ENCODE measurements around the gene RFESD. TPM values are rescaled to one million over a fixed set of nuclear protein-coding genes. Genes with fewer than 3 reads are reported as not detected.

The RFESD gene
- total RNA-seq, 1 donor from 2014 or later = 4.4 TPM

DNA sequence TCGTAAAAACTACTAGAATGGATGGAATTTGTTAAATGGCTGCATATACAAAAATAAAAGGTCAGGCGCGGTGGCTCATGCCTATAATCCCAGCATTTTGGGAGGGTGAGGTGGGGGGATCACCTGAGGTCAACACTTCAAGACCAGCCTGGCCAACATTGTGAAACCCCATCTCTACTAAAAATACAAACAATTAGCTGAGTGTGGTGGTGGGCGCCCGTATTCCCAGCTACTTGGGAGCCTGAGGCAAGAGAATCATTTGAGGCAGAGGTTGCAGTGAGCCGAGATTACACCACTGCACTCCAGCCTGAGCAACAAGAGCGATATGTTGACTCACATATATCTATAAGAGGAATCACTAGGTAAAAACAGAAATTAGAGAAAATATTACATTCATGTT lies 36.0 kb upstream of the RFESD start:
- no peak overlapping the region for H3K9ac ChIP-seq
- H3K27me3 Mint-ChIP-seq (ENCODE audit: insufficient read depth, low read depth) = peaks cover 4% of the 10 kb centered on the region
- H3K9me3 ChIP-seq (ENCODE audit: low read depth) = peaks cover 3% of the 10 kb centered on the region
- no peak overlapping the region for H3K27ac Mint-ChIP-seq
- H3K4me1 Mint-ChIP-seq = peaks cover 5% of the 10 kb centered on the region
- H2AFZ ChIP-seq (replicated peaks) = no peak overlapping the region
- peaks cover 9% of the 10 kb centered on the region for H3K9me3 Mint-ChIP-seq
- H3K27ac ChIP-seq = no peak overlapping the region
- no peaks in the 10 kb centered on the region for H4K20me1 ChIP-seq (ENCODE audit: low read depth)
- H3K4me3 ChIP-seq = no peak overlapping the region
- H3K4me2 ChIP-seq = no peak overlapping the region
- H3K79me2 ChIP-seq (ENCODE audit: low read depth) = no peaks in the 10 kb centered on the region
- H3F3A ChIP-seq (ENCODE audit: low read depth) = no peaks in the 10 kb centered on the region
- H3K36me3 Mint-ChIP-seq = peaks cover 2% of the 10 kb centered on the region
- TF ChIP-seq EZH2 (IDR thresholded peaks at IDR 0.05) = no peak
- no peak for TF ChIP-seq EZH2phosphoT487 (IDR thresholded peaks at IDR 0.05)
- TF ChIP-seq, protein P1, sequence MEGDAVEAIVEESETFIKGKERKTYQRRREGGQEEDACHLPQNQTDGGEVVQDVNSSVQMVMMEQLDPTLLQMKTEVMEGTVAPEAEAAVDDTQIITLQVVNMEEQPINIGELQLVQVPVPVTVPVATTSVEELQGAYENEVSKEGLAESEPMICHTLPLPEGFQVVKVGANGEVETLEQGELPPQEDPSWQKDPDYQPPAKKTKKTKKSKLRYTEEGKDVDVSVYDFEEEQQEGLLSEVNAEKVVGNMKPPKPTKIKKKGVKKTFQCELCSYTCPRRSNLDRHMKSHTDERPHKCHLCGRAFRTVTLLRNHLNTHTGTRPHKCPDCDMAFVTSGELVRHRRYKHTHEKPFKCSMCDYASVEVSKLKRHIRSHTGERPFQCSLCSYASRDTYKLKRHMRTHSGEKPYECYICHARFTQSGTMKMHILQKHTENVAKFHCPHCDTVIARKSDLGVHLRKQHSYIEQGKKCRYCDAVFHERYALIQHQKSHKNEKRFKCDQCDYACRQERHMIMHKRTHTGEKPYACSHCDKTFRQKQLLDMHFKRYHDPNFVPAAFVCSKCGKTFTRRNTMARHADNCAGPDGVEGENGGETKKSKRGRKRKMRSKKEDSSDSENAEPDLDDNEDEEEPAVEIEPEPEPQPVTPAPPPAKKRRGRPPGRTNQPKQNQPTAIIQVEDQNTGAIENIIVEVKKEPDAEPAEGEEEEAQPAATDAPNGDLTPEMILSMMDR (IDR thresholded peaks at IDR 0.05) = no peak
- H3K36me3 ChIP-seq = no peaks in the 10 kb centered on the region
- no peak overlapping the region for H3K4me3 Mint-ChIP-seq
- no peak for DNase-seq (ENCODE audit: low spot score)
- no peaks in the 10 kb centered on the region for H3K4me1 ChIP-seq
- H3K27me3 ChIP-seq = no peaks in the 10 kb centered on the region

DNA sequence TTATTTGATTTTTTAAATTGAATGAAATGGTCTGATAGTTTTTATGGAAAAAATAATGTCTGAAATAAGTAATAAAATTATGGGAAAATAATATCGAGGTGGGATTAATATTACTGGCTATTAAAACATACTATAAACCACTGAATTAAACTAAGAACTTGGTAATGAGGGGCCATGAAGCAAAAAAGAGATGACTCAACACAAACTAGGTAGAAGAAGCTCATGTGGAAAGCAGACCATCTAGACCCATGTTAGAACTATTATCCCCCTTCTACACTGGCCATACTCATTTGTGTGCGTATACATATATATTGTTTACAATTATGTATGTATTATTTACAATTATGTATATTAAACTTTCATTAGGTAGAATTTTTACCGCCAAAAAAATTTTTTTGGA lies 35.2 kb upstream of the RFESD start:
- Mint-ChIP-seq H3K4me1 (peaks cover 1% of the 10 kb centered on the region), H3K4me3 (no peak overlapping the region), H3K9me3 (peaks cover 9% of the 10 kb centered on the region), H3K27me3 (ENCODE audit: insufficient read depth, low read depth) (peaks cover 4% of the 10 kb centered on the region), H3K36me3 (peaks cover 2% of the 10 kb centered on the region), H3K27ac (no peak overlapping the region)
- no peaks in the 10 kb centered on the region for H4K20me1 ChIP-seq (ENCODE audit: low read depth)
- no peaks in the 10 kb centered on the region for H3K27me3 ChIP-seq
- H3K4me3 ChIP-seq = no peak overlapping the region
- H3K4me1 ChIP-seq = no peaks in the 10 kb centered on the region
- H2AFZ ChIP-seq (replicated peaks) = no peak overlapping the region
- no peak overlapping the region for H3K9ac ChIP-seq
- no peaks in the 10 kb centered on the region for H3F3A ChIP-seq (ENCODE audit: low read depth)
- H3K79me2 ChIP-seq (ENCODE audit: low read depth) = no peaks in the 10 kb centered on the region
- H3K4me2 ChIP-seq = no peak overlapping the region
- peaks cover 3% of the 10 kb centered on the region for H3K9me3 ChIP-seq (ENCODE audit: low read depth)
- TF ChIP-seq, protein P1 (IDR thresholded peaks at IDR 0.05) = no peak
- TF ChIP-seq EZH2 (IDR thresholded peaks at IDR 0.05) (no peak), EZH2phosphoT487 (IDR thresholded peaks at IDR 0.05) (no peak)
- H3K36me3 ChIP-seq = no peaks in the 10 kb centered on the region
- no peak for DNase-seq (ENCODE audit: low spot score)
- H3K27ac ChIP-seq = no peak overlapping the region

DNA sequence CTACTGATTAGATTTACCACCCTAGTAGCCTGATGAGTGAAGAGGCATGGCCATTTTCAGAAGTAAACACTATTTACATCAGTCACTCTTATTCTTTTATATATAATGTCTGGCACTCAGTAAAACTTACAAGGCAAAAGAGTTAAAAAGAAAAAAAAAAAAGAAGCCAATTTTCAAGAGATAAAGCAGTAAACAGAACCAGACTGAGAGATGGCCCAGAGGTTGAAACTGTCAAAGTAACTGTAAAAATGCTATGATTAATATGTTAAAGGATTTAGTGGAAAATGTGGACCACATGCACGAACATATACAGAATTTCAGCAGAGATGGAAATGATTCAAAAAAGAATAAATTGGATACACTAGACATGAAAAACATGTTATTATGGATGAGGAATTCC lies 33.1 kb upstream of the RFESD start:
- TF ChIP-seq EZH2phosphoT487 (IDR thresholded peaks at IDR 0.05) = no peak
- TF ChIP-seq EZH2 (IDR thresholded peaks at IDR 0.05) = no peak
- TF ChIP-seq, protein P1 (IDR thresholded peaks at IDR 0.05) = no peak
- H2AFZ ChIP-seq (replicated peaks) = no peak overlapping the region
- H3K27me3 ChIP-seq = peaks cover 15% of the 10 kb centered on the region
- Mint-ChIP-seq H3K27ac (no peak overlapping the region), H3K4me1 (no peaks in the 10 kb centered on the region), H3K4me3 (no peak overlapping the region), H3K27me3 (ENCODE audit: insufficient read depth, low read depth) (peaks cover 11% of the 10 kb centered on the region), H3K36me3 (peaks cover 2% of the 10 kb centered on the region), H3K9me3 (peaks cover 9% of the 10 kb centered on the region)
- H3F3A ChIP-seq (ENCODE audit: low read depth) = no peaks in the 10 kb centered on the region
- H3K4me3 ChIP-seq = no peak overlapping the region
- peaks cover 3% of the 10 kb centered on the region for H3K9me3 ChIP-seq (ENCODE audit: low read depth)
- H3K4me1 ChIP-seq = no peaks in the 10 kb centered on the region
- H3K79me2 ChIP-seq (ENCODE audit: low read depth) = no peaks in the 10 kb centered on the region
- H4K20me1 ChIP-seq (ENCODE audit: low read depth) = no peaks in the 10 kb centered on the region
- no peak overlapping the region for H3K9ac ChIP-seq
- no peak overlapping the region for H3K4me2 ChIP-seq
- no peak overlapping the region for H3K27ac ChIP-seq
- no peaks in the 10 kb centered on the region for H3K36me3 ChIP-seq
- no peak for DNase-seq (ENCODE audit: low spot score)

DNA sequence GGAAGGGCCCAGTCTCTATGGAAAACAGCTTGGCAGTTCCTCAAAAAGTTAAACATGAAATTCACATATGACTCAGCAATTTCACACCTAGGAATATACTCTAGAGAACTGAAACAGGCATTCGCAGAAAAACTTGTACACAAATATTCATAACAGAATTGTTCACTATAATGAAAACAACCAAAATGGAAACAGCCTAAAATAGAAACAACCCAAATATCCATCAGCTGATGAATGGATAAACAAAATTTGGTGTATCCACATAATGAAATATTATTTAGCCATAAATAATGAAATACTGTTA lies 31.5 kb upstream of the RFESD start:
- Mint-ChIP-seq H3K36me3 (peaks cover 2% of the 10 kb centered on the region), H3K27me3 (ENCODE audit: insufficient read depth, low read depth) (peaks cover 25% of the 10 kb centered on the region)

More for the DNA sequence above, 31.5 kb upstream of the RFESD start:
- Histone ChIP-seq H3K36me3 (no peaks in the 10 kb centered on the region), H3K27me3 (peaks cover 31% of the 10 kb centered on the region), H3K79me2 (ENCODE audit: low read depth) (no peaks in the 10 kb centered on the region), H2AFZ (replicated peaks) (no peak overlapping the region), H3K9ac (no peak overlapping the region), H3K4me3 (no peak overlapping the region), H3K4me2 (no peak overlapping the region), H3K27ac (no peak overlapping the region), H3F3A (ENCODE audit: low read depth) (no peaks in the 10 kb centered on the region), H3K4me1 (peaks cover 11% of the 10 kb centered on the region), H4K20me1 (ENCODE audit: low read depth) (no peaks in the 10 kb centered on the region), H3K9me3 (ENCODE audit: low read depth) (peaks cover 3% of the 10 kb centered on the region)
- Mint-ChIP-seq H3K9me3 (peaks cover 9% of the 10 kb centered on the region), H3K4me3 (no peak overlapping the region), H3K27ac (no peak overlapping the region), H3K4me1 (peaks cover 8% of the 10 kb centered on the region)
- TF ChIP-seq EZH2 (IDR thresholded peaks at IDR 0.05) (no peak), EZH2phosphoT487 (IDR thresholded peaks at IDR 0.05) (no peak)
- TF ChIP-seq, protein P1 (IDR thresholded peaks at IDR 0.05) = no peak
- no peak for DNase-seq (ENCODE audit: low spot score)

Data from neural progenitor cell (in vitro differentiated cells).